Vagina (tissue), 2 donors: ENCODE data around the gene PPIL6. TPM values are rescaled to one million over a fixed set of nuclear protein-coding genes. Genes with fewer than 3 reads are reported as not detected.

Source experiments
- DNase-seq, 2 donors: peaks; one replicate each; pipeline ENCODE4 v3.0.0-alpha.2; 2017; ENCODE audit errors: extremely low spot score in 2 of 2
- H3K27ac ChIP-seq: fragments of 200-600 bp; sonication (generic); one replicate; pipeline ENCODE4 v1.5.1; 2019
- H3K27me3 ChIP-seq: fragments of 200-600 bp; sonication (generic); one replicate; pipeline ENCODE4 v1.5.1; 2019
- H3K36me3 ChIP-seq, 2 donors: fragments of 200-600 bp; sonication (generic); one replicate each; pipeline ENCODE4 v1.5.1; 2017 to 2019
- H3K4me1 ChIP-seq: fragments of 200-600 bp; sonication (generic); one replicate; pipeline ENCODE4 v1.5.1; 2019
- H3K4me3 ChIP-seq, 2 donors: fragments of 200-600 bp; sonication (generic); 1 replicate in 1 of 2; 2 replicates in 1 of 2; pipeline ENCODE4 v1.5.1; 2016 to 2019
- H3K9me3 ChIP-seq: fragments of 200-600 bp; sonication (generic); one replicate; pipeline ENCODE4 v1.5.1; 2019
- CTCF ChIP-seq, 3 experiments: fragments of 450-650 bp in 2 of 3; fragments of 200-600 bp in 1 of 3; sonication (generic) in 1 of 3; IDR thresholded peaks; one replicate each; pipeline ENCODE4 v1.5.1; 2017 to 2019; ENCODE audit warnings: antibody characterized with exemption in 3 of 3, mild to moderate bottlenecking in 2 of 3, moderate library complexity in 2 of 3
- POLR2A ChIP-seq, 2 donors: fragments of 450-650 bp; IDR thresholded peaks; one replicate each; pipeline ENCODE4 v1.6.1; 2017; ENCODE audit warnings: antibody characterized with exemption in 2 of 2, mild to moderate bottlenecking in 2 of 2, moderate library complexity in 2 of 2
- POLR2AphosphoS5 ChIP-seq, 2 donors: sonication (generic); formaldehyde crosslinking; IDR thresholded peaks; one replicate each; pipeline ENCODE4 v1.9.0; 2017; ENCODE audit warnings: antibody characterized with exemption in 2 of 2, mild to moderate bottlenecking in 2 of 2, low read depth in 1 of 2; ENCODE audit not compliant: insufficient read depth in 1 of 2
- intact Hi-C: fragments of 100-400 bp; cut with DNase I; formaldehyde crosslinking; loops from one replicate; pipeline ENCODE4 v1.15.1; 2023
- total RNA-seq: library from RNA; depleted of rRNA; stranded (reverse); fragments of >200 nt; gene quantifications from one replicate; pipeline ENCODE4 v1.2.3, GENCODE V29; 2016

The PPIL6 gene
- total RNA-seq, 1 donor from 2014 or later: 3.9 TPM

GRCh38 chr6:109381061-109381746, 59.2 kb downstream of the PPIL6 start:
- H3K9me3 ChIP-seq: no peaks in the 10 kb centered on the region
- no peak for TF ChIP-seq CTCF (IDR thresholded peaks at IDR 0.05)
- no peak for TF ChIP-seq POLR2A (IDR thresholded peaks at IDR 0.05)
- TF ChIP-seq POLR2AphosphoS5 (IDR thresholded peaks at IDR 0.05; ENCODE audit: insufficient read depth in 1 of 2, low read depth in 1 of 2): no peak
- peak overlapping the region; percentile 87 to 98 for H3K4me3 ChIP-seq
- no peak for DNase-seq
- no peaks in the 10 kb centered on the region for H3K27me3 ChIP-seq
- H3K36me3 ChIP-seq: peaks cover 0 to 21% of the 10 kb centered on the region in 2 donors
- H3K27ac ChIP-seq: peak overlapping the region; percentile 98
- peaks cover 60% of the 10 kb centered on the region for H3K4me1 ChIP-seq
- intact Hi-C loops: loop anchor here (5.0 to 10.0 kb wide), 2 partner anchors 61 to 826 kb away; partner anchors contain the start of genes PPIL6 and SMPD2

GRCh38 chr6:109379711-109380110, 60.7 kb downstream of the PPIL6 start:
- TF ChIP-seq POLR2AphosphoS5 (IDR thresholded peaks at IDR 0.05; ENCODE audit: insufficient read depth in 1 of 2, low read depth in 1 of 2): no peak
- no peak for TF ChIP-seq CTCF (IDR thresholded peaks at IDR 0.05)
- Histone ChIP-seq H3K27me3 (no peaks in the 10 kb centered on the region), H3K9me3 (no peaks in the 10 kb centered on the region), H3K27ac (no peak overlapping the region), H3K4me3 (peak overlapping the region; percentile 87 to 98), H3K36me3 (peaks cover 0 to 34% of the 10 kb centered on the region in 2 donors), H3K4me1 (peaks cover 54% of the 10 kb centered on the region)
- DNase-seq: no peak
- intact Hi-C loops: loop anchor here (5.0 to 10.0 kb wide), 2 partner anchors 63 to 825 kb away; partner anchors contain the start of genes PPIL6 and SMPD2

GRCh38 chr6:109377717-109378116, 62.7 kb downstream of the PPIL6 start:
- Histone ChIP-seq H3K4me1 (peaks cover 59% of the 10 kb centered on the region), H3K36me3 (peaks cover 0 to 51% of the 10 kb centered on the region in 2 donors), H3K27me3 (no peaks in the 10 kb centered on the region), H3K4me3 (no peak overlapping the region), H3K9me3 (no peaks in the 10 kb centered on the region), H3K27ac (no peak overlapping the region)
- no peak for TF ChIP-seq CTCF (IDR thresholded peaks at IDR 0.05)
- TF ChIP-seq POLR2AphosphoS5 (IDR thresholded peaks at IDR 0.05; ENCODE audit: insufficient read depth in 1 of 2, low read depth in 1 of 2): no peak
- no peak for TF ChIP-seq POLR2A (IDR thresholded peaks at IDR 0.05)
- DNase-seq: no peak
- intact Hi-C loops: no loop called here

GRCh38 chr6:109374326-109374892, 66.0 kb downstream of the PPIL6 start:
- H3K27ac ChIP-seq: no peak overlapping the region
- H3K27me3 ChIP-seq: no peaks in the 10 kb centered on the region
- H3K4me3 ChIP-seq: no peak overlapping the region
- no peak for DNase-seq
- peaks cover 0 to 70% of the 10 kb centered on the region in 2 donors for H3K36me3 ChIP-seq
- TF ChIP-seq CTCF (IDR thresholded peaks at IDR 0.05) (no peak), POLR2AphosphoS5 (IDR thresholded peaks at IDR 0.05; ENCODE audit: insufficient read depth in 1 of 2, low read depth in 1 of 2) (no peak), POLR2A (IDR thresholded peaks at IDR 0.05) (no peak)
- peaks cover 69% of the 10 kb centered on the region for H3K4me1 ChIP-seq
- no peaks in the 10 kb centered on the region for H3K9me3 ChIP-seq
- intact Hi-C loops: no loop called here

GRCh38 chr6:109373762-109374161, 66.7 kb downstream of the PPIL6 start:
- no peaks in the 10 kb centered on the region for H3K9me3 ChIP-seq
- H3K27me3 ChIP-seq: no peaks in the 10 kb centered on the region
- peaks cover 63% of the 10 kb centered on the region for H3K4me1 ChIP-seq
- peaks cover 0 to 72% of the 10 kb centered on the region in 2 donors for H3K36me3 ChIP-seq
- intact Hi-C loops: no loop called here
- no peak overlapping the region for H3K27ac ChIP-seq
- no peak overlapping the region for H3K4me3 ChIP-seq
- TF ChIP-seq POLR2A (IDR thresholded peaks at IDR 0.05) (no peak), CTCF (IDR thresholded peaks at IDR 0.05) (no peak), POLR2AphosphoS5 (IDR thresholded peaks at IDR 0.05; ENCODE audit: insufficient read depth in 1 of 2, low read depth in 1 of 2) (no peak)
- no peak for DNase-seq
